Gastrocnemius medialis (tissue), 4 donors: ENCODE data around the gene DOCK10. TPM values are rescaled to one million over a fixed set of nuclear protein-coding genes. Genes with fewer than 3 reads are reported as not detected.

Source experiments
- ATAC-seq, 2 donors: fragments of 150-250 bp; one replicate each; pipeline ENCODE4 v1.9.1; 2016
- DNase-seq, 2 donors: peaks; one replicate each; pipeline ENCODE4 v3.0.0-alpha.2; 2019
- H3K27ac ChIP-seq, 4 donors: fragments of 200-600 bp; sonication (generic); 1 replicate in 1 of 4; 2 replicates in 3 of 4; pipeline ENCODE4 v1.5.1; 2016 to 2018; ENCODE audit warnings: mild to moderate bottlenecking in 2 of 4, moderate library complexity in 1 of 4
- H3K27me3 ChIP-seq, 3 donors: fragments of 200-600 bp; sonication (generic) in 2 of 3; 1 replicate in 1 of 3; 2 replicates in 2 of 3; pipeline versions ENCODE4 v1.5.1 to v1.6.0; 2016 to 2019; ENCODE audit warnings: mild to moderate bottlenecking in 1 of 3, moderate library complexity in 1 of 3
- H3K36me3 ChIP-seq, 2 donors: fragments of 200-600 bp; sonication (generic) in 1 of 2; one replicate each; pipeline ENCODE4 v1.5.1; 2017 to 2018
- H3K4me1 ChIP-seq, 2 donors: fragments of 200-600 bp; sonication (generic) in 1 of 2; one replicate each; pipeline ENCODE4 v1.5.1; 2016 to 2017; ENCODE audit warnings: mild to moderate bottlenecking in 2 of 2
- H3K4me3 ChIP-seq, 4 donors: fragments of 200-600 bp; sonication (generic) in 3 of 4; 1 replicate in 1 of 4; 2 replicates in 3 of 4; pipeline ENCODE4 v1.5.1; 2016 to 2019; ENCODE audit warnings: mild to moderate bottlenecking in 2 of 4
- H3K9me3 ChIP-seq, 3 donors: fragments of 200-600 bp; sonication (generic) in 2 of 3; 1 replicate in 1 of 3; 2 replicates in 2 of 3; pipeline ENCODE4 v1.5.1; 2016 to 2019
- CTCF ChIP-seq, 5 experiments: fragments of 450-650 bp in 3 of 5; fragments of 200-600 bp in 2 of 5; sonication (generic) in 2 of 5; IDR thresholded peaks in 4 of 5; conservative IDR thresholded peaks in 1 of 5; 1 replicate in 4 of 5; 2 replicates in 1 of 5; pipeline ENCODE4 v1.5.1; 2016 to 2019; ENCODE audit warnings: antibody characterized with exemption in 5 of 5, mild to moderate bottlenecking in 3 of 5, moderate library complexity in 3 of 5
- POLR2A ChIP-seq, 2 donors: fragments of 450-650 bp; IDR thresholded peaks; one replicate each; pipeline ENCODE4 v1.6.1; 2017; ENCODE audit warnings: antibody characterized with exemption in 2 of 2, mild to moderate bottlenecking in 2 of 2, moderate library complexity in 2 of 2
- in situ Hi-C, 4 donors: fragments of 200-750 bp; cut with MboI; loops; one replicate each; pipeline versions ENCODE4 v1.15.0 to v1.8.0; 2017; ENCODE audit warnings: low sequenced_read_pairs in 4 of 4
- intact Hi-C: fragments of 100-400 bp; cut with DNase I; formaldehyde crosslinking; loops from one replicate; pipeline ENCODE4 v1.15.1; 2023; ENCODE audit warnings: low total_unique reads
- total RNA-seq, 4 donors: library from RNA; depleted of rRNA; stranded (reverse); fragments of >200 nt; gene quantifications; one replicate each; pipeline versions ENCODE4 v1.1.0 to v1.2.3, GENCODE V29; 2016

The DOCK10 gene
- total RNA-seq, 4 donors from 2014 or later: 0.97 to 1.9 (median 1.4) TPM

- no peak overlapping the region for H3K4me3 ChIP-seq
- no peaks in the 10 kb centered on the region for H3K36me3 ChIP-seq
- in situ Hi-C loops: loop anchor here in 2 of 4 donors (10.0 kb wide), 1 partner anchor 418 kb away; no protein-coding TSS in a partner anchor
- DNase-seq: no peak
- ATAC-seq: no peak
- H3K27me3 ChIP-seq: no peaks in the 10 kb centered on the region
- no peak overlapping the region for H3K27ac ChIP-seq
- intact Hi-C loops: no loop called here
- no peaks in the 10 kb centered on the region for H3K9me3 ChIP-seq
- TF ChIP-seq POLR2A (IDR thresholded peaks at IDR 0.05) (no peak), CTCF (IDR thresholded peaks at IDR 0.05 in 4 of 5, conservative IDR thresholded peaks at IDR 0.05 in 1 of 5) (no peak)
- no peaks in the 10 kb centered on the region for H3K4me1 ChIP-seq
Observed at GRCh38 chr2:224772494-224772893, 269.8 kb downstream of the DOCK10 start.

GRCh38 chr2:224769489-224769888, 272.8 kb downstream of the DOCK10 start:
- Histone ChIP-seq H3K27me3 (no peaks in the 10 kb centered on the region), H3K4me3 (no peak overlapping the region), H3K27ac (no peak overlapping the region), H3K4me1 (no peaks in the 10 kb centered on the region), H3K9me3 (no peaks in the 10 kb centered on the region), H3K36me3 (no peaks in the 10 kb centered on the region)
- TF ChIP-seq CTCF (IDR thresholded peaks at IDR 0.05 in 4 of 5, conservative IDR thresholded peaks at IDR 0.05 in 1 of 5) (no peak), POLR2A (IDR thresholded peaks at IDR 0.05) (no peak)
- DNase-seq (no peak), ATAC-seq (no peak)
- in situ Hi-C loops (no loop called here), intact Hi-C loops (no loop called here)

- Histone ChIP-seq H3K36me3 (no peaks in the 10 kb centered on the region), H3K9me3 (no peaks in the 10 kb centered on the region), H3K27me3 (no peaks in the 10 kb centered on the region), H3K4me3 (no peak overlapping the region), H3K4me1 (no peaks in the 10 kb centered on the region), H3K27ac (no peak overlapping the region)
- DNase-seq (no peak), ATAC-seq (no peak)
- in situ Hi-C loops: no loop called here
- TF ChIP-seq CTCF (IDR thresholded peaks at IDR 0.05 in 4 of 5, conservative IDR thresholded peaks at IDR 0.05 in 1 of 5) (no peak), POLR2A (IDR thresholded peaks at IDR 0.05) (no peak)
- intact Hi-C loops: no loop called here
Observed at GRCh38 chr2:224764565-224765236, 277.6 kb downstream of the DOCK10 start.

- TF ChIP-seq POLR2A (IDR thresholded peaks at IDR 0.05) (no peak), CTCF (IDR thresholded peaks at IDR 0.05 in 4 of 5, conservative IDR thresholded peaks at IDR 0.05 in 1 of 5) (no peak)
- H3K9me3 ChIP-seq: no peaks in the 10 kb centered on the region
- no peak overlapping the region for H3K4me3 ChIP-seq
- intact Hi-C loops: no loop called here
- in situ Hi-C loops: no loop called here
- H3K27me3 ChIP-seq: no peaks in the 10 kb centered on the region
- no peak for DNase-seq
- ATAC-seq: no peak
- no peaks in the 10 kb centered on the region for H3K4me1 ChIP-seq
- no peak overlapping the region for H3K27ac ChIP-seq
- no peaks in the 10 kb centered on the region for H3K36me3 ChIP-seq
Observed at GRCh38 chr2:224757934-224758548, 284.2 kb downstream of the DOCK10 start.
